ENCODE results near the gene HOXA11.

The HOXA11 gene

DNA sequence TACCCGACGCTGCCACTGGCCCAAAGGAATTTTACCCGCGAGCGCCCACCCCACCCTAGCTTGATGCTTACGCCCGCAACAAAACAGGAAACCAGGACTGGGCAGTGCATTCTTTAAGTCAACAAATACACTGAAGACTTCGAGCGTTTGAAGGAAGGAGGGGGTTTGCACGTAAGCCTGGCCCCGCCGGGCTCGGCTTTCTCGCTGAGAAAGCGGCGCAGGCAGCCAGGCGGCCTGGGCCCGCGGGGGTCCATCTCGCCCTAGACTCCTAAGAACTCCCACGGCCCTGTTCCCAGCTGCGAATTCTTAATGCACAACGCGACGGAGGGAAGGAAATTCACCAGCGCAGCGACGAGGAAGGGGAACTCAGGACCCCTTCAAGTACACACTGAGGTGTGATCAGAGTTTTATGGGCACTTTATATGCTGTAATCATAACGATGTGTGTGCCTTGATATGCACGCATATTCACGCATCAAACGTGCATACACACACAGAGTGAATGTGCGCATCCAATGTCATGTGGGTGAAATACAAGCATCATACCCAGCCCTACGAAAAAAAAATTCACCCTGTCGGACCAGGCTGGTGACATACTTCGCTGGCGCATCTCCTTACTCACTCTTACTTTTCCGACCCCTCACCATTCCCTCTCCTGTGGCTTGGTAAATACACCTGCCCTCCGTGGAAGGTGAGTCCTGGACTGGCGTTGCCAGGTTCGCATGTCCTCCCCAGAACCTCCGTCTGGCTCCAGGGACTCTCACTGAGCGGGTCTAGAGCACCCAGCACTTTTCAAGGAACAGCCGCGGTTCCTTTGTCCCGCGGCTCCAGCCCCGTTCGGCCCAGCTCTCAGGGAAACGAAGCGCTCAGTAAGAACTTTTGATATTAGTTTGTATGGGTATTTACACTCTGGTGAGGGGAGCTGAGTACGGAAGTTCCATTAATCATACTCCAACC, 20.6 kb upstream of the HOXA11 start:
- DNase-seq: no peak

DNA sequence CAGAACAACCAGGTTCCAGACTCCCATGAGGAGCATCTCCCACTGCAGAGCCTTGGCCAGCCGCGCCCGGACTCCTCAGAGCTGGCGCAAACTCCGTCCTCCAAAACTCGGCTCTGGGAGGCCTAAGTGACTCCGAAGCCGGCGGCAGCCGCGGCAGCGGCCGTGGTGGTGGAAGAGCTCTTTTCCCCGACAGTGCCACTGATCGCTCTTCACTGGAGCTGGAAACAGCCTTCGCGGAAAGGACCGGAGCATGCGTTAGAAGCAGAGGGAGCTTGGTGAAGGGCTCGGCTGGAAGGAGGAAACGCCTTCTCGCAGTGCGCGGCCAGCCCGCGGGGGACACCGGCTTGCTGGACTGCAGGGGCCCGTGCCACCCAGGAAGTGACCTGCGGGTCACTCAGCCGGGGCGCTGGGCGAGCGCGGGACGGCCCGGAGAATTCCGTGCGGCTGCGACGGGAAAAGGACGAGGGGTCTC, 19.9 kb upstream of the HOXA11 start:
- peak; percentile 29 for DNase-seq

DNA sequence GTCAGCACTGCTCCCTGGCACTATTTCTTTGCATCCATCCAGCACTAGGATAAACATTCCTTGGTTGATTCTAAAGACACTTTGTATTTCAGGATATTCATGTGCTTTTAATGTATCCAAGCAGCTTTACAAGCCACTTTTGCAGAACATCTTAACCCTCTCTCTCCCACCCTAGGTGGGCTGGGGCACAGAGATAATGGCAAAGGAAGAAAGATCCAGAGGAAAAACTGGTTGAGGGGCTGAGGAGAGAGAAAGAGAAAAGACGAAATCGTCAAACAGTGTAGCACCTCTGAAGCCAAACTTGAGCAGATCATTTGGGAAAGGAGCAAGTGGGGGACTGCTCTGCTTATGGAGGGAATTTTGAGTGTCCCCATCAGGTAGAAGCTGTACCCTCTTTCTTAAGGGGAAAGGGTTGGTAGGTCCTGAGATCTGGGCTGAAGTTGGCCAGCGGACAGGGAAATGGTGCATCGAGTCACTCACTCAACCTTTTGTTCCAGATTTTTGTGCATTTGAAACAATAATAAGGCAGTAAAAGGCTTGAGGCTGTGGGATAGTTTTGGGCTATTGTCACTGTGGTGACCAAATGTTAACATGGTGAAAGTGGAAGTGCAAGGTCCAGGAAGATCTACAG, 19.0 kb upstream of the HOXA11 start:
- no peak for DNase-seq

DNA sequence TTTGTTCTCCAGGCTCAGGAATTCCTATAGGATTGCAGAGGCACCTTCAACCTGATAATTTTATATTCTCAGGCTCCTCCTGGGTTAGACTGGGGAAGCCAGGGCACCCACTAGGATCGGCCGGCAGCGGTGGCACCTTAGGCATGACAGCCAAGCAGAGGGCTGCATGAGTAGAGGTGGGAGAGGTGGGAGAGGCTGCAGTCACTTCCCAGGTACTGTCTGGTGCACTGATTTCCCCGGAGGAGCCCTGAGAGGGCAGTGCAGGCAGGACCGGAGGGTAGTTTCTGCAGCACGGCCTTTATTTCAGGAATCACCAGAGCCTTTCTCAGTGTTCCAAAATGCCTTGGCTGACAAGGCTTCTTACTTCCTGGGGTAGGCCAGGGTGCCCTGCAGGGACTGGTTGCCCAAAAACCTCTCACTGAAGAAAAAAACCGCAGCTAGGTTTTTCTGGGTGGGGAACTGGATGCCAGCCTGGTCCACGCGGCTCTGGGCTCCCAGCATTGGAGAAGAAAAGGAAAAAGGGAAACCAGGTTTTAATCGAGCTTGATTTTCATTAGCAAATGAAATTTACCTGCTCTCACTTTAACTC, 18.4 kb upstream of the HOXA11 start:
- no peak for DNase-seq

DNA sequence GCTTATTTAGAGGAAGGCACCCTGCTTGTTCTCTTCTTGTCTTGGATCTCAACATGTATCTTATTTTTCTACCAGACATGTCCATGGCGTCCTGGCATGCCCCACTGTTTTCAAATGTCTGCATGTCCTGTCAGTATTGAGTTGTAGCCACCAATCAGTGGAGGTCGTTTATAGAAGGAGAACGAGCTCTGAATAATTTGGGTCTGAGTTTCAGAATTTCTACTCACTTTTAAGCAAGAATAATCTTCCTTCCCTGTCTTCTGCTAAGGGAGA, 17.8 kb upstream of the HOXA11 start:
- no peak for DNase-seq

DNA sequence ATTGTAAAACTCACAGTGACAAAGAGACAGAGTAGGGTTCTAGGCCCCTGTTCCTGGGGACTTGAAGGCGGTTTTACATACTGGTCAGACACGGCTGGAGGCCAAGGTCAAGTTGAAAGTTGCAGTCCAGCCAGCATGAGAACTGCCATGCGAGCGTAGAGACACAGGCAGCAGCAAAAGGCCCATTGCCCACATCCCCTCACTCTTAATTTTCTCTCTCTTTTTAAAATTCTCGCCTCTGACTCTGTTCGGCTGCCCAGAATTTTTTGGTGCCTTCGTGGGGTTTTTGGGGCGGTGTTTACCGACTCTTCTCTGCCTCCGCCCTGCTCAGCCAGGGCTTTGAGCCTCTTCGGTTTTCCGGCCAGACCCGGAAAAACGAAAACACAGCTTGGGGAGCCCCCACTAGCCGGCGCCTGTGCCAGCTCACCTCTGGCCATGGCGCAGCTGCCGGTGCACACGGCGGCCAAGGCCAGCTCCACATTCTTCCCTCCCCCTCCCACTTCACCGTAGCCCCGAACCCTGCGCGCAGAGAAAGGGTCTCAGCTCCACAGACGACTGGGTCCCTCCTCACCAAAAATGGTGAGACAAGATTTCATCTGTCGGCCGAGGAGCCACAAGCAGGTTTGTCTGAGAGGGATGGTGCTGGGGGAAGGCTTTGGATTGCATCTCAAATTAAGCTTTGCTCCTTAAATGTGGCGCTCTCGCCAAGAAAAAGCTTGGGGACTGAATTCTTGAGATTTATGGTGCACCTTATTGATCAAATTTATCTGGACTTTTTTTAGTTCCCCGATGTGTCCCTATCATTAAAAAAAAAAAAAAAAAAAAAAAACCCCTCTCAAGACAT, 17.2 kb upstream of the HOXA11 start:
- no peak for DNase-seq

DNA sequence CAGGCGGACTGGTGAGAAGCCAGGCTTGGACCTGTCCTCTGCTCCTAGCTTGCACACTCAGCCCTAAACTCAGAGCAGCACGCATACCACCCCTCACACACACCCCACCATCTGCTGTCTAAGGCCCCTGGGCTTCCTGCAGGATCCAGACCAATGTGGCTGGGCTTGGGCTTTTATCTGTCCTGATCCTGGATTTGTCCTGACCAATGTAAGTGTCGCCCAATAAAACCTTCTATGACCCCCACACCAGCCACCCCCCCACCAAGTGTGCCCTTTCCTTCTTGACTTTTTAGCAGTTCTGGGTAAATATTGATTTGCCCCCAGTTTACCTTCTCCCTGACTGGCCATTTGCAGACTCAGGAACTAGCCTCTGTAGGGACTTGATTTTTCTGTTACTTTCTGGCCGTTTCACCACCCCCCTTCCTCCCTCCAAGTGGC, 16.6 kb upstream of the HOXA11 start:
- DNase-seq: no peak

DNA sequence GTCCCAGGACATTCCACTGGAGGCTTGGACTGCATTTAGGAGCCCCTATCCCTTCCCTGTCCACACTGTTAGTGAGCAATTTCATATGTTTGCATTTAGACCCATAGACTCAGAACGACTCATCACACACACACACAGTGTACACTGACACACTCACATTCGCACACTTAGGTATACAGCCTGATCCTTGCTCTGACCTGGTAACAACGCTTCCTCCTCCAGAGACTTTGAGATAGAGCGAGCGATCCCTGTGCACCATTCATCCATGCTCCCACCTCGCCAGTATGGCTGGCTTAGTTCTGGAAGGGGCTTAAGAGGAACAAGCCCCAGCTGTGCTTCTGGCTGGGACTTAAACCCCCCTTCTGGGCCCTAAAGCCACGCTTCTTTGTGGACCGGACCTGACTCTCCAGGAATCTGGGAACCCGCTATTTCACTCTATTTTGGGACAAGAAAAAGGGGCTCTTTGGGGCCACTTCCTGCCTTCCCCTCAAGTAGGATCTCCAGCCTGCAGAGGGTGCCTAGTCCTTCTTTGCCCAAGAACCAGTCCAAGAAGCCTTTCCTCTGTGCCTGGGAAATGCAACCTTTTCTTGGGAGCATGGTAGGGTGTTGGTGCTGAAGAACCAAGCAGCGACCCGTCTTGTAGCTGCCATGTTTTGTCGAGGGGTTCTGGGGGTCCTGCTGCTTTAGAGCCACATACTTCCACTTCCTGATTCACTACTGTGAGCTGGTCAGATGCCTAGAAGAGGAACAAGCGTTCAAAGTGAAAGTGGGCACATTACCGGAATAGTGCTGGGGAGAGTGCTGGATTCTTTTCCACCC, 15.9 kb upstream of the HOXA11 start:
- DNase-seq: peak; percentile 28

DNA sequence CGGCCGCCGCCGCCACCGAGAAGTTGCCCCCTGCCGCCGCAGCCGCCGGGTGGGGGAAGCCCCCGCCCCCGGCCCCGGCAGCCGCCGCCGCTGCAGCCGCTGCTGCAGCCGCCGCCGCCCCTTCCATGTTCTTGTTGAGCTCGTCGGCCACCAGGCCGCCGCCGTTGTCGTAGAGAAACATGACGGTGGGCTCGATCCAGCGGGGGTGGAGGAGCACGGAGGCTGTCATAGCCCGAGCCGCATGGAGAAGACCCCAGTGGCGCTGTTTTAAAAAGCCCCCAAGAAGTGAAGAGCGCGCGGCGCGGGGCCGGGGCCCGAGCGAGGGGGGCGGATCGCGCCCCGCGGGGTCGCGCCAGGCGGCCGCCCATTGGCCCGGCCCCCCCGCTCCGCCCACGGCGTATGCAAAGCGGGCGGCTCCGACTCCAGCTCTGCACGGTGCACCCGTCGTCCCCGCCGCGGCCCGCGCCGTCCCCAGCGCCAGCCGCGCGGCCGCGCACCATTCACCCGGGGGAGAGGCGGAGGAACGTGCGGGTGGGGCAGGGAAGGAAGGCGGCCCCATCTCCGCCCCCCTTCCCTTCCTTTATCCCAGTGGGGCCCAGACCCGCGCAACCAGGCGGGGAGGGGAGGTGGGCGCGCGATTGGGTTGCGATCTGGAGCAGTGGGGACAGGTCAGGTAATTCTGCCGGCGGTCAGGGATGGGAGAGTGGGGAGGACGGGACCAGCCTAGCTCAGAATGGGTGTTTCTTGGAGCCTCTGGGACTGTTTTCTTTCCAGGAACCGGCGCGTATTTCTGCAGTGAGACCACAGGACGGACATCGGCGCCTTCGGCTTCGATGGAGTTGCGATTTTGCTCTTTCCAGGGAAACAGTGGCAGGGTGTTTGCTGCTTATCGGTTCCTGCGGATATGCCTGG, 15.1 kb upstream of the HOXA11 start, which contains the start of gene HOXA13:
HOXA13 (minus strand) TSS at position 243 of the 912 bp plus-strand sequence; CDS start at position 229, 14 bp downstream.
- DNase-seq: peak; percentile 90

DNA sequence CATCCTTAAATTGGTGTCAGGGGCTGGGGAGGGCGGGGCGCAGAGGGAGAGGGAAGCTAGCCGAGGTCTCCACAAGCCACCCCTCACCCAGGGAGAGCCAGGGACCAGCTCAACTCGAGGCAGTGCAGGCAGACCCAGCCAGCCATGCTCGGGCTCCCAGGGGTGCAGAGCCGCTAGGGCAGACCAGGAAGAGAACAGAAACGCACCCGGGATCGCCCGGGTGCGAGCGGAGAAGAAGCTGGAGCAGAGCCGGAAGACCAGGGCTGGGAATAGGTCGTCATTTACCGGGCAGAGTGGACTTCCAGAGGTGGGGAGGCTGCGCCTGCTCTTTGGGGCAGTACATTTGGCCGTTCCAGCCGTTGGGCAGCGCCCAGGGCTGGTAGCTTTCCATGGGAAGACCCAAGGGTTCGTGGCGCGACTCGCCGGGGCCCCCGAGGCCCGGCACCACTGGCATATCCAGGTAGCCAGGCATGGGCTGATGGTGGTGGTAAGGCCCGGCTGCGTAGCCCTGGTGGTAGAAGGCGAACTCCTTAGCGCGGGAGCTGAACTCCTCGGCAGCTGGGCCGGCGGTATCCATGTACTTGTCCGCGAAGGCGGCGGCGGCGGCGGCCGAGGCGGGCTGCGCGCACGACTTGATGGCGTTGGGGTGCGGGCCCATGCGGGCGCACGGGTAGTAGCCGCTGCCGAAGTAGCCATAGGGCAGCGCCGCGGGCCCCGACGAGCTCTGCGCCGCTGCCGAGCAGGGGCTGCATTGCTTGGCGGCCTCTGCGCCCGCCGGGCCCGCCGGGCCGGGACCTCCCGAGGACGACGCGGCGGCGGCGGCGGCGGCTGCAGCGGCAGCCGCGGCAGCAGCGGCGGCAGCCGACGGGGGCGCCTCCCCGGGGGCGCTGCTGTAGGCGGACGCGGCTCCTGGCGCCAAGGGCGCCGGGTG, 14.1 kb upstream of the HOXA11 start:
- peak; percentile 52 for DNase-seq

DNA sequence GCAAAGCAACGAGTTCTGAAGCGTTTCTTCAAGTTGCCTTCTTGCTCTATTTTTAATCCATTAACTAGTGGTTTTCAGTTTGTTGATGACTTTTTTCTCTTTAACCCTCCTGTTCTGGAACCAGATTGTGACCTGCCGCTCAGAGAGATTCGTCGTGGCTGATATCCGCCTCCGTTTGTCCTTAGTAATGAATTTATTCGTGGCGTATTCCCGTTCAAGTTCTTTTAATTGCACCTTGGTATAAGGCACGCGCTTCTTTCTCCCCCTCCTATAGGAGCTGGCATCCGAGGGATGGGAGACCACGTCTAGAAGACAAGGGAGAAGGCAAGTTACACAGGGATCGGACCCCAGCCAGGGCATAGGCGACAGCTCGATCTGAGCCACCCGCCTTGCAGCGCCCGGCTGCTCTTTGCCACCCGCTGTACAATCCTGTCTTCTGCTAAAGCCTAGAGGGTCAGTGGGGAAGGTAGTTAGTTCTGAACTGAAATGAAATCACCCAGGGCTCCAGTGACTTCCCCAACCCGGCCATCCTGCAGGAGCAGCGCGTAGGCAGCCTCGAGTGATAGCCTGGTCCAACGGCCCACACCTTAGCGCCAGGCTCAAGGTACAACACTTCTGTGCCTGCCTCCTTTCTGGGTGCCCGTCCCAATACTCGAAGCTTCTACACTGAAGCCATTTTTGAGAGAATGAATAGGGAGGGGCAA, 13.3 kb upstream of the HOXA11 start:
- peak; percentile 45 for DNase-seq

DNA sequence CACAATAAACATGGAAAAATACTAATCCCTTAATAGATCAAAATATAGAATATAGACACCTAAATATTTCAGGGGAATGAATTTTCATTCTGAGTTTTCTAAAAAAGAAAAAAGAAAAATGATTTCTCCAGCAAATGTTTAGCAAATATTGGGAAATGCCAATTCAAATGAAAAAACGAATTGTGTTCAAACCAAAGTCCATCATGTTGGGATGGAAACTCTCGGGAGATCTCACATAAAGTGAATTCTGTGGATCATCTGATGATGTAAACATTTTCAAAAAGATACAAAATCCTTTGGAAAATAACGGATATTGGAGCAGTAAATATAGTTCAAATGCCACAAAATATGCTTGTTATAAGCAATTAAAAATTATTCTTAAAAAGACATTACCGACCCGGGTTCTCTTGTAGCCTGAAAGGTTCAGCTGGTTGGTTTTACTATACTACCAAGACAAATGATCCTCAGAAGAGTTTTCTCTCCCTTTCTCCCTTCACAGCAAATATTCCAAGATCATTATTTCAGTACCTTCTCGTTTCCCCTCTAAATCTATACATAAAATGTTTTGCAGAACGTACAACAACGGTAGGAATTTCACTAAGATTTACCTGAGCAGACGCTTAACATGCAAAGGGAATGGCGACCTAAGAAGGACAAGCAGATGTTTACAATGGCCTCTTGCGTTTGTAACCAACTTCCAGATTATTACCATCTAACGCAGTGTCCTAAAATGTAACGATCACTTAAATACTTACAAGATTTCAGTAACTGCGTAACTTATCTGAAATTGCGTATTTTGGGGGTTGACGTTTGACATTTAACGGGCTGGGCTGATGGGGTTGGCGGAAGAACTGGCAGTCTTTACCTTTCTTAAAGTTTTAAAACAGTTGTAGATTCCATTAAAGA, 12.4 kb upstream of the HOXA11 start:
- peak; percentile 33 for DNase-seq

DNA sequence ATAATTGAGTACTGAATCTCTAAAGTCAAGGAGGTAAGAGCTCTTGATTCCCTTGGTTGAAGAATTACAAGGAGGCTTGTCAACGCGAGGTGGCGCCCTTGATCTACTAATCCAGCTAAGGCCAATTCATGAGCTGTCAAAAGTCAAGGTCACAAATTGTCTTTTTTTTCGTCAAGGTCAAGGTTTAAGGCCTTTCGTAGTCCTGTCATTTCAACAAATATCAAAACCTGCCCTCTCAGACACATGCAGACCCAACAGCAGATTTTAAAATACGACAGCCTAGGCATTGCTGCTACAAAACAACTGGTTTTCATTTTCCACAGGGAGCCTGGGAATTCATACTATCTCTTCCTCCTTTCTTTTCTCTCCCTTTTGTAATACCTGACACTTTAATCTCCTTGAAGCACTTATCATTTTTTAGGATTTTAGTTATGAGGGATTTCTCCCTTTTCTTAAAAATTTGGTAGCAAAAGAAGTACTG, 11.3 kb upstream of the HOXA11 start:
- peak; percentile 86 for DNase-seq

DNA sequence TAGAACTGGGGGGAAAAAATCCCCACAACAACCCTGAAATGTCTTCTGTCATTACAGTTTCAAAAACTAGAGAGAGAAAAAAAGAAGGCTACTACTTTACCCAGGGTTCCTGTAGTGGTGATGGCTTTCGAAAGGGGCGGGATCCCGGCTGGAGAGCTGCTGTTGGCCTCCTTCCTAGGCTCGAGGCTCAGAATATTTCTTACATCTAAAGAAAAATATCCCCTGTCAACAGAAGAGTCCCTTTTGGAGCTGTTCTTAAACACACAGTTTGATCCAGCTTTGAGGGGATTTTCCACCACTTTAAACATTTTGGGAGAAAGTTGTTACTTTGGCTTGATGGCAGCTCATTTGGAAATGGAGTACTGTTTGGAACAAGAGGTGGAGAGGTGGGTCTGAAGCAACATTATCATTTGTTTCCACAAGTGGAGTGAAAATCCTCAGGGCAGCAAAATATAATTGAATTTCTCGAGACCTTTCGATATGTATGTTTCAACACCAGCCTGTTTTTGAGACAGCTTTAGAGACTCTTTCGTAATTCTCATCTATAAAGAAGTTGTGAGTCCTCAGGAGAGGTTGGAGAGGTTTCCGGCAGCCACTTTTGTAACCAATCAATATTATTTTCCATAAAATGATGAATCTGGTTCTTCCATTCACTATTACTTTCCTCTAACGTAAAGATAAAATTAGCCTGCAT, 9.8 kb upstream of the HOXA11 start:
- peak; percentile 65 for DNase-seq

DNA sequence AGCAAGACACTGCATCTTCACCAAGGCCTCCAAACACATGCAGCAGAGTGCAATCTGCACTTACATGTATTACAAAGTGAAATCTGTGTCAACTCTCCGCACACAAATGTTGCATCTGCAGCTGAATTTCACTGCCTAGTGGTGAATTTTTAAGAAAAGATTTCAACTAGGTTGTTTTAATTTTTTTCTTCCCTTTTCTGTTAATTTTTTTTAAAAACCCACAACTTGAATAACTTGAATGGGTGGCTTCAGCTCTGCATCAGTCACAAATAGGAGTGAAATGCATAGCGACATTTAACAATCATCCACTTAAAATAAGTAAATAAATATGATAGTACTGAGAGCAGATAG, 8.9 kb upstream of the HOXA11 start:
- no peak for DNase-seq

DNA sequence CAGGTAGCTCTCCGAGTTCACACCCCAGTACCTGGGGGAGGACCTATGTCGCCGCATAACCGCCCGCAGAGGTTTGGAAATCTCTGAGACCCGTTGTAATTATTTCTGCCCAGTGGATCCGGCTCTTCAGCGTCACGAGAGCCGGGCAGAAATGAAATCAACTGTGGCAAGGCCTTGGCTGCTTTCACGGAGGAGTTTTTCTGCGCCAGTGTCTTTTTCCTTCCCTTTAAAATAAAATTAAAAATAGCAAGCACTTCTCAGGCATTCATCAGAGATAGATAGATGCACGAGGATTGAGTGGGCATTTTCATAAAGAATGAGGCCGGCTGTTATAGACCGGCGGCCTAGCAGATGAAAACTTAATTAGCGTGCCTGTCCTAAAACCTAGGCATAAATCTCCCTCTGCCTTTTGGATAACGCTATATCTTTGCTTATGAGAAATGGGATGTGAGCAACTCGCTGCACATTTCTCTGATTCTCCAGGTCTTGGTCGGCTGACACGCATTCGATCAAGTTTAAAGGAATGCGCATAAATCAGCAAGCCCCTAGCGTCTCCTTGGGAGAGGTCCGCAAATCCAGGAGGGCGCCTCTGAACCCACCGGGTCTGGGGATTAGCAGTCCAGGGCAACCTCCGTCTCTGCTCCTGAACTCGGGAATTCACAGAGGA, 8.4 kb upstream of the HOXA11 start:
- DNase-seq: peak; percentile 68

All from EL (cell line).